Bronchial epithelial cell (primary cell): ENCODE data around the gene GABRR3. TPM values are rescaled to one million over a fixed set of nuclear protein-coding genes. Genes with fewer than 3 reads are reported as not detected.
A peak's percentile ranks its signal among the peaks of the same experiment; 100 is the strongest.

Experiments used
- DNase-seq: peaks from one replicate; pipeline ENCODE4 v3.0.0-alpha.2; 2010; ENCODE audit warnings: low read depth
- FAIRE-seq: peaks from 2 replicates; lab custom pipeline; 2011; peaks lifted over from hg19 to GRCh38; lab: Jason Lieb, UNC
- H3K27me3 ChIP-seq: 2 replicates; pipeline ENCODE4 v1.5.1; 2011; ENCODE audit warnings: low read length; ENCODE audit not compliant: control insufficient read depth, insufficient read depth
- H3K36me3 ChIP-seq: 2 replicates; pipeline ENCODE4 v1.5.1; 2011; ENCODE audit warnings: low read length; ENCODE audit not compliant: control insufficient read depth, insufficient read depth
- H3K4me3 ChIP-seq: 2 replicates; pipeline ENCODE4 v1.5.1; 2011; ENCODE audit warnings: mild to moderate bottlenecking, low read depth, low read length, control low read depth
- total RNA-seq: library from RNA; depleted of rRNA; stranded (reverse); fragments of >200 nt; gene quantifications from 2 replicates; pipeline ENCODE4 v1.2.1, GENCODE V29; 2014
- TF ChIP-seq, protein P1 (sequence below): IDR thresholded peaks from 2 replicates; pipeline ENCODE4 v1.5.1; 2011; ENCODE audit warnings: mild to moderate bottlenecking, moderate library complexity, low read length, control low read depth, inconsistent platforms; ENCODE audit not compliant: insufficient read depth, severe bottlenecking

GABRR3 gene
- not detected in 2 replicates for total RNA-seq

DNA sequence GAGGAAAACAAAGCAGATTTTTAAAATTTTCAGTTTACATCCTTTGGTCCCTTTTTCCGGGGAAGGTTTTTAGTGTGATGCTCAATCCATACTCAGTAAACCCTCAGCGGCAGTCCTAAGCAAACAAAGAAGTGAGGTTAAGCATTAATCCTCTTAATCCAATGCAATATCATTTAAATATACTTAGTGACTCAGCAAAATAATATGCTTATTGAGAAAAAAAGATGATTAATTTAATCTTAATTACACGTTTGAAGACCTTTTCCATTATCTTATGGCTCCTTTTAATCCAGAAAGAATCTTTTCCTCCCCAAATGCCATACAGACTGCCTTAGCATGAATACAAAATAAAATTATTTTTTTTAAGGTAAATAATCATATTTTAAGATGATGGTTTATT is at the start of gene GABRR3:
Gene GABRR3, minus strand, starts transcription at position 108 of the 400 bp plus-strand sequence. CDS start 328 bp downstream, outside the sequence.
- Histone ChIP-seq H3K27me3 (no peaks in the 10 kb centered on the region), H3K36me3 (no peaks in the 10 kb centered on the region), H3K4me3 (no peak within 1 kb of the TSS)
- TF ChIP-seq, protein P1, sequence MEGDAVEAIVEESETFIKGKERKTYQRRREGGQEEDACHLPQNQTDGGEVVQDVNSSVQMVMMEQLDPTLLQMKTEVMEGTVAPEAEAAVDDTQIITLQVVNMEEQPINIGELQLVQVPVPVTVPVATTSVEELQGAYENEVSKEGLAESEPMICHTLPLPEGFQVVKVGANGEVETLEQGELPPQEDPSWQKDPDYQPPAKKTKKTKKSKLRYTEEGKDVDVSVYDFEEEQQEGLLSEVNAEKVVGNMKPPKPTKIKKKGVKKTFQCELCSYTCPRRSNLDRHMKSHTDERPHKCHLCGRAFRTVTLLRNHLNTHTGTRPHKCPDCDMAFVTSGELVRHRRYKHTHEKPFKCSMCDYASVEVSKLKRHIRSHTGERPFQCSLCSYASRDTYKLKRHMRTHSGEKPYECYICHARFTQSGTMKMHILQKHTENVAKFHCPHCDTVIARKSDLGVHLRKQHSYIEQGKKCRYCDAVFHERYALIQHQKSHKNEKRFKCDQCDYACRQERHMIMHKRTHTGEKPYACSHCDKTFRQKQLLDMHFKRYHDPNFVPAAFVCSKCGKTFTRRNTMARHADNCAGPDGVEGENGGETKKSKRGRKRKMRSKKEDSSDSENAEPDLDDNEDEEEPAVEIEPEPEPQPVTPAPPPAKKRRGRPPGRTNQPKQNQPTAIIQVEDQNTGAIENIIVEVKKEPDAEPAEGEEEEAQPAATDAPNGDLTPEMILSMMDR: no peak
- FAIRE-seq (no peak), DNase-seq (no peak)

DNA sequence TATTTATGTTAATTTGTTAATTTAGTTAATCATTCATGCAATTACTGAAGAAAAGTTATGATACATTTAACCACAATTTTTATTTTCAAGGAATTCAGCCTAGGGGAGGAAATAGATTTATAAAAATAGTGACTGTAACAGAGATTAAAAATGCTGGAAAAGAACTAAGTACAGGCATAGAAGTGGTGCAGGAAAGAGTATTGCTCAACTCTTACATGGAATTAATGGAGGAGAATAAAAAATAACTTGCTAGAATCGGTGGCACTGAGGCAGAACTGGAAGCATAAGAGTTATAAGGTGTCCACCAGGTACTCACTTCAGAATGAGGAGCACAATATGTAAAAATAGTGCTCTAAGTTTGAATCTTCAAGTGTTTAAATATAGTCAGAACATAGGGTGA is 38.4 kb upstream of the GABRR3 start:
- DNase-seq (no peak), FAIRE-seq (no peak)
- H3K36me3 ChIP-seq: no peaks in the 10 kb centered on the region
- TF ChIP-seq, protein P1: no peak
- H3K4me3 ChIP-seq: no peak overlapping the region
- no peaks in the 10 kb centered on the region for H3K27me3 ChIP-seq

DNA sequence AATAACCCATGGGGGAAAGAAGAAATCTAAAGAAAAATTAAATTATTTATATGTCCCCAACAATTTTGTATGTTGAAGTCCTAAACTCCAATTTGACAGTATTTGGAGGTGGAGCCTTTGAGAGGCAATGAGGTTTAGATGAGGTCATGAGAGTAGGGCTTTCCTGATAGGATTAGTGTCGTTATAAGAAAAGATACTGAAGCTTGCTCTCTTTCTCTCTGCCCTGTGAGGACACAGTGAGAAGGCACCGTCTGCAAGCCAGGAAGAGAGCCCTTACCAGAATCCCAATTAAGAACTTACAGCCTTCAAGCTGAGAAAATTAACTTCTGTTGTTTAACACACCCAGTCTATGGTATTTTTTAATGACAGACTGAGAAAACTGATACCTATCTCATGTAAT is 35.7 kb upstream of the GABRR3 start:
- DNase-seq (no peak), FAIRE-seq (no peak)
- TF ChIP-seq, protein P1: no peak
- Histone ChIP-seq H3K4me3 (no peak overlapping the region), H3K36me3 (no peaks in the 10 kb centered on the region), H3K27me3 (no peaks in the 10 kb centered on the region)

DNA sequence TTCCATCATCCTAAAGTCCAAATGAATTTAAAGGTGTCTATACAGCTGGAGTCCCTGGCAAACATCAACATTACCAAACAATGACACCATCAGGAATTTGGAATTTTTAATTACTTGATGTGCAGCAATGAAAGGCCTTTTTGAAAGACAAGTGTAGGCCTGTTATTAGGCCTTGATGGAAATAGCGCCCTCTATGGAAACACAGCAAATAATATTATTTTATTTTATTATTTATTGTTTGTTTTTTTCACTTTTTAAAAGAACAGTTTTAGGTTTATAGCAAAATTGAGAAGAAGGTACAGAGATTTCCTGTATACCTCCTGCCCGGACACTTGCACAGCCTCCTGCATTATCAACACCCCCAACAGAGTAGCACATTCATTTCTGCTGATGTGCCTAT is 33.7 kb upstream of the GABRR3 start:
- H3K27me3 ChIP-seq: no peaks in the 10 kb centered on the region
- TF ChIP-seq, protein P1: no peak
- FAIRE-seq: no peak
- no peaks in the 10 kb centered on the region for H3K36me3 ChIP-seq
- peak; percentile 17 for DNase-seq
- no peak overlapping the region for H3K4me3 ChIP-seq

DNA sequence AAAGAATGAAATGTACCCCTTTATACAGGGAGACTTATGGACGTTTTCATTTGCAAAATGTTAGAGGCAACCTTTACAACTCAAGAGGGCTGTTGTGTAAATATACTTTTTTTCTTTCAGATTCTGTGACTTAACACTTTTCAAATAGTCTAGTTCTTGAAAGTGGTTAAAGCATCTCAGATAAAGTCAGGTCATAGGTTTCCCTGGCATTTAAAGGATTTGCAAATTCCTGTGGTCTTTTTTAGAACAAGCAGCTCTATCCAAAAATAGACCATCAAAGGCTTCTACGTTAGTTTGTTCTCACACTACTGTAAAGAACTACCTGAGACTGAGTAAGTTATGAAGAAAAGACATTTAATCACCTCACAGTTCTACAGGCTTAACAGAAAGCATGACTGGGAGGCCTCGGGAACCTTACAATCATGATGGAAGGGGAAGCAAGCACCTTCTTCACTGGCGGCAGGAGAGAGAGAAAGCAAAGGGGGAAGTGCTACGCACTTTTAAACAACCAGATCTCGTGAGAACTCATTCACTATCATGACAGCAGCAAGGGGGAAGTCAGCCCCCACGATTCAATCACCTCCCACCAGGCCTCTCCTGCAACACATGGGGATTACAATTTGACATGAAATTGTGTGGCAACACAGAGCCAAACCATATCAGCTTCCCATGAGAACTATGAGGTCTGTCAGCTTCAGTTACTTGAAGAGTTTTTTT is 23.3 kb upstream of the GABRR3 start:
- no peak for DNase-seq
- TF ChIP-seq, protein P1: no peak
- Histone ChIP-seq H3K27me3 (no peaks in the 10 kb centered on the region), H3K36me3 (no peaks in the 10 kb centered on the region), H3K4me3 (no peak overlapping the region)
- peak; percentile 86 for FAIRE-seq

DNA sequence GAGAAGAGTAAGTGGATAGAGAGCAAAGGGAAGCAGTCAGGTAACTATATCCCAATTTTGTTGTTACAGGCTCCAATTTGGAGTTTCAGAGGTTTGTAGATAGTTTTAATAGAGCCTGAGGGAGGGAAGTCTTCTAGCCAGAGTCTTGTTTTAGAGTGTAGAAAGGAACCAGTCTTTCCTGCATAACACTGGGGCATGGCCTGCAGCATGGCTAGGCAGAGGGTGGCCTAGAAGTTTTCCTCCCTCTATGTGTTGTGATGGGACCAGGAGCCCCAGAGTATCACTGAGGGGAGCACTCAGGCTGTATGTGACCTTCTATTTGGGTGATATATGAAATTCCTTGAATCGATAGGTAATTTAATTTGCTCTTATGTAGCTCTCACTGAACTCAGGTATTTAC is 22.5 kb upstream of the GABRR3 start:
- TF ChIP-seq, protein P1: no peak
- no peak for FAIRE-seq
- H3K27me3 ChIP-seq: no peaks in the 10 kb centered on the region
- no peak for DNase-seq
- H3K4me3 ChIP-seq: no peak overlapping the region
- H3K36me3 ChIP-seq: no peaks in the 10 kb centered on the region
